ENCODE results near the gene LST1. TPM values are rescaled to one million over a fixed set of nuclear protein-coding genes. Genes with fewer than 3 reads are reported as not detected.

LST1 gene
- total and polyA plus RNA-seq, 4 donors = 10.4 to 24.6 (median 13.4) TPM

DNA sequence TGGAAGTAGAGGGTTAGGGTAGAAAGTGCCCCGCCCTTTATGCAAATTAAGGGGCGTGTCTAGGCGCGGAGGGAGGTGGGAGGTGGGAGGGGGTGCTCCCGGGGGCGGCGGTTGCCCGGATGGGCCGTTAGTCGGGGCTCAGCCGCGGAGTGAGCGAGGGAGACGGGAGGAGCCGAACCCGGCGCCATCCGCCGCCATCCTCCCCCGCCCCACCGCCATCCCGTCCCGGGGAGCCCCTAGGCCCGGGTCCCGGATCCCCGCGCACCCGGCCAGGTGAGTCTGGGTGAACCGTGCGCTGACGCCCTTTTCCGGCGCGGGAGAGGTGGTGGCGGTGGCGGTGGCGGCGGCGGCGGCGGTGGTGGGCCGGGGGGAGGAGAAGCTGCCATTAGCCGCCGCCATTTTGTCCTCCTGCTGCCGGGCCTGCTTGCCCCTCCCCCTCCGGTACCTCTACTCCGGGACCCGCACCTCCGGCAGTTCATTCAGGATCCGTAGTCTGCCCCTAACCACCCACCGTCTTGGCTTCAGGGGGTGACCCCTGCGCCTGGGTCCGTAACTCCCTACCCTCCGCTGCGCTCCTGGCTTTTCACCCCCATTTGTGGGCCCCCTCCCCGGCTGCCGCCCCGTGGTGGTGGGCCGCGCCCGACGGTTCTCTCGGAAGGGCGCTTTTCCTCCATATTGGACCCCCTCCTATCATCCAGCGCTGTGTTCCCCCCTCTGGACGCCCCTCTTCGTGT is 34.7 kb downstream of the LST1 start, which contains the start of gene PRRC2A:
Gene PRRC2A (plus strand): TSS at position 130 of the 734 bp plus-strand sequence. CDS start 2,075 bp downstream, outside the sequence.
- Histone ChIP-seq H3K4me1 (ENCODE audit: control insufficient read depth in 4 of 4, insufficient read depth in 4 of 4, low read length in 3 of 4) (peaks cover 4 to 14% (median 7%) of the 10 kb centered on the region in 4 donors), H3K9me3 (ENCODE audit: control insufficient read depth in 4 of 4, low read length in 3 of 4) (no peaks in the 10 kb centered on the region), H3K36me3 (ENCODE audit: control insufficient read depth in 4 of 4, insufficient read depth in 3 of 4, low read depth in 1 of 4, low read length in 3 of 4) (peaks cover 8 to 23% (median 20%) of the 10 kb centered on the region in 4 donors), H3K27ac (ENCODE audit: low read depth in 1 of 2, low read length in 2 of 2) (peak within 1 kb of the TSS; percentile 93 to 96), H3K4me3 (ENCODE audit: low read depth in 1 of 3, low read length in 3 of 3) (peak within 1 kb of the TSS; percentile 87 to 96 (median 90)), H3K27me3 (ENCODE audit: control insufficient read depth in 4 of 4, insufficient read depth in 4 of 4, low read length in 3 of 4) (no peaks in the 10 kb centered on the region), H3K9ac (ENCODE audit: low read depth in 1 of 2, low read length in 2 of 2) (peak within 1 kb of the TSS; percentile 84 to 97)
- WGBS = 1% methylated on average over 67 of the region's 67 CpGs
- TF ChIP-seq, protein P1, sequence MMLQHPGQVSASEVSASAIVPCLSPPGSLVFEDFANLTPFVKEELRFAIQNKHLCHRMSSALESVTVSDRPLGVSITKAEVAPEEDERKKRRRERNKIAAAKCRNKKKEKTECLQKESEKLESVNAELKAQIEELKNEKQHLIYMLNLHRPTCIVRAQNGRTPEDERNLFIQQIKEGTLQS (IDR thresholded peaks at IDR 0.05) = no peak
- TF ChIP-seq RXRA (IDR thresholded peaks at IDR 0.05) (peak in 1 of 2 donors; percentile 1), SP1 (IDR thresholded peaks at IDR 0.05) (peak; percentile 46), GABPA (IDR thresholded peaks at IDR 0.05 in 1 of 2, conservative IDR thresholded peaks at IDR 0.05 in 1 of 2) (no peak), HNF4G (IDR thresholded peaks at IDR 0.05) (no peak), FOXA2 (IDR thresholded peaks at IDR 0.05) (no peak), RAD21 (IDR thresholded peaks at IDR 0.05) (no peak), YY1 (IDR thresholded peaks at IDR 0.05) (peak; percentile 86), FOXA1 (IDR thresholded peaks at IDR 0.05) (no peak), EGR1 (IDR thresholded peaks at IDR 0.05; ENCODE audit: low read depth in 2 of 2) (peak in 1 of 2 donors; percentile 6), TAF1 (conservative IDR thresholded peaks at IDR 0.05) (peak; percentile 16), NR2F2 (IDR thresholded peaks at IDR 0.05) (no peak), HNF4A (conservative IDR thresholded peaks at IDR 0.05) (no peak)
- TF ChIP-seq, protein P2, sequence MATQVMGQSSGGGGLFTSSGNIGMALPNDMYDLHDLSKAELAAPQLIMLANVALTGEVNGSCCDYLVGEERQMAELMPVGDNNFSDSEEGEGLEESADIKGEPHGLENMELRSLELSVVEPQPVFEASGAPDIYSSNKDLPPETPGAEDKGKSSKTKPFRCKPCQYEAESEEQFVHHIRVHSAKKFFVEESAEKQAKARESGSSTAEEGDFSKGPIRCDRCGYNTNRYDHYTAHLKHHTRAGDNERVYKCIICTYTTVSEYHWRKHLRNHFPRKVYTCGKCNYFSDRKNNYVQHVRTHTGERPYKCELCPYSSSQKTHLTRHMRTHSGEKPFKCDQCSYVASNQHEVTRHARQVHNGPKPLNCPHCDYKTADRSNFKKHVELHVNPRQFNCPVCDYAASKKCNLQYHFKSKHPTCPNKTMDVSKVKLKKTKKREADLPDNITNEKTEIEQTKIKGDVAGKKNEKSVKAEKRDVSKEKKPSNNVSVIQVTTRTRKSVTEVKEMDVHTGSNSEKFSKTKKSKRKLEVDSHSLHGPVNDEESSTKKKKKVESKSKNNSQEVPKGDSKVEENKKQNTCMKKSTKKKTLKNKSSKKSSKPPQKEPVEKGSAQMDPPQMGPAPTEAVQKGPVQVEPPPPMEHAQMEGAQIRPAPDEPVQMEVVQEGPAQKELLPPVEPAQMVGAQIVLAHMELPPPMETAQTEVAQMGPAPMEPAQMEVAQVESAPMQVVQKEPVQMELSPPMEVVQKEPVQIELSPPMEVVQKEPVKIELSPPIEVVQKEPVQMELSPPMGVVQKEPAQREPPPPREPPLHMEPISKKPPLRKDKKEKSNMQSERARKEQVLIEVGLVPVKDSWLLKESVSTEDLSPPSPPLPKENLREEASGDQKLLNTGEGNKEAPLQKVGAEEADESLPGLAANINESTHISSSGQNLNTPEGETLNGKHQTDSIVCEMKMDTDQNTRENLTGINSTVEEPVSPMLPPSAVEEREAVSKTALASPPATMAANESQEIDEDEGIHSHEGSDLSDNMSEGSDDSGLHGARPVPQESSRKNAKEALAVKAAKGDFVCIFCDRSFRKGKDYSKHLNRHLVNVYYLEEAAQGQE (IDR thresholded peaks at IDR 0.05) = no peak
- TF ChIP-seq, protein P3, sequence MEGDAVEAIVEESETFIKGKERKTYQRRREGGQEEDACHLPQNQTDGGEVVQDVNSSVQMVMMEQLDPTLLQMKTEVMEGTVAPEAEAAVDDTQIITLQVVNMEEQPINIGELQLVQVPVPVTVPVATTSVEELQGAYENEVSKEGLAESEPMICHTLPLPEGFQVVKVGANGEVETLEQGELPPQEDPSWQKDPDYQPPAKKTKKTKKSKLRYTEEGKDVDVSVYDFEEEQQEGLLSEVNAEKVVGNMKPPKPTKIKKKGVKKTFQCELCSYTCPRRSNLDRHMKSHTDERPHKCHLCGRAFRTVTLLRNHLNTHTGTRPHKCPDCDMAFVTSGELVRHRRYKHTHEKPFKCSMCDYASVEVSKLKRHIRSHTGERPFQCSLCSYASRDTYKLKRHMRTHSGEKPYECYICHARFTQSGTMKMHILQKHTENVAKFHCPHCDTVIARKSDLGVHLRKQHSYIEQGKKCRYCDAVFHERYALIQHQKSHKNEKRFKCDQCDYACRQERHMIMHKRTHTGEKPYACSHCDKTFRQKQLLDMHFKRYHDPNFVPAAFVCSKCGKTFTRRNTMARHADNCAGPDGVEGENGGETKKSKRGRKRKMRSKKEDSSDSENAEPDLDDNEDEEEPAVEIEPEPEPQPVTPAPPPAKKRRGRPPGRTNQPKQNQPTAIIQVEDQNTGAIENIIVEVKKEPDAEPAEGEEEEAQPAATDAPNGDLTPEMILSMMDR (IDR thresholded peaks at IDR 0.05; ENCODE audit: low read depth, low read length, missing input control) = no peak
- TF ChIP-seq, protein P4, sequence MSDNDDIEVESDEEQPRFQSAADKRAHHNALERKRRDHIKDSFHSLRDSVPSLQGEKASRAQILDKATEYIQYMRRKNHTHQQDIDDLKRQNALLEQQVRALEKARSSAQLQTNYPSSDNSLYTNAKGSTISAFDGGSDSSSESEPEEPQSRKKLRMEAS (IDR thresholded peaks at IDR 0.05) = no peak
- DNase-seq (ENCODE audit: low spot score) = peak; percentile 80
